Right lobe of liver (tissue), 6 donors: ENCODE measurements around the gene SUCLA2. TPM values are rescaled to one million over a fixed set of nuclear protein-coding genes. Genes with fewer than 3 reads are reported as not detected.

Source experiments
- ATAC-seq, 4 donors: fragments of 200-7000 bp; cut with Tn5 transposase; one replicate each; pipeline ENCODE4 v1.9.1; 2020; ENCODE audit warnings: mild to moderate bottlenecking in 4 of 4, moderate library complexity in 4 of 4
- DNase-seq, 3 donors: peaks; one replicate each; pipeline ENCODE4 v3.0.0-alpha.2; 2020
- H3K27ac ChIP-seq, 3 donors: fragments of 200-600 bp; one replicate each; pipeline ENCODE4 v1.8.0; 2022
- H3K27me3 ChIP-seq, 2 donors: fragments of 200-600 bp; one replicate each; pipeline ENCODE4 v1.8.0; 2022
- H3K36me3 ChIP-seq, 4 donors: fragments of 200-600 bp; sonication (generic) in 1 of 4; one replicate each; pipeline versions ENCODE4 v1.5.1 to v1.8.0; 2017 to 2022; ENCODE audit warnings: control low read depth in 1 of 4
- H3K4me1 ChIP-seq, 4 donors: fragments of 200-600 bp; sonication (generic) in 1 of 4; one replicate each; pipeline versions ENCODE4 v1.5.1 to v1.8.0; 2017 to 2022; ENCODE audit warnings: control low read depth in 1 of 4
- H3K4me3 ChIP-seq, 3 donors: fragments of 200-600 bp; one replicate each; pipeline ENCODE4 v1.8.0; 2022
- H3K9me3 ChIP-seq, 4 donors: fragments of 200-600 bp; sonication (generic) in 1 of 4; one replicate each; pipeline versions ENCODE4 v1.5.1 to v1.8.0; 2017 to 2022; ENCODE audit warnings: control low read depth in 1 of 4
- POLR2A ChIP-seq: fragments of 450-650 bp; IDR thresholded peaks from one replicate; pipeline ENCODE4 v1.6.1; 2017; ENCODE audit warnings: antibody characterized with exemption, mild to moderate bottlenecking
- WGBS: methylation state at CpG from one replicate; pipeline ENCODE4 v1.1.6; 2018; ENCODE audit warnings: low coverage, low lambda C conversion rate; ENCODE audit not compliant: insufficient coverage; ENCODE audit errors: missing lambda C conversion rate; 5-methylcytosine and 5-hydroxymethylcytosine counted together
- intact Hi-C, 2 donors: fragments of 100-400 bp; cut with DNase I; formaldehyde crosslinking; loops; one replicate each; pipeline versions ENCODE4 v1.11.2 to v1.14.1; 2022
- total RNA-seq, 6 experiments: library from RNA; depleted of rRNA in 2 of 6; stranded (reverse); fragments of >200 nt in 2 of 6; fragmentation: NEBNext Ultra II Directional in 3 of 6; extraction: Animal tissue kit (Norgen Biotek cat#: 25700) in 3 of 6; gene quantifications; one replicate each; pipeline versions ENCODE4 v1.1.0 to v1.2.4, GENCODE V29; 2016 to 2023
- TF ChIP-seq, protein P1 (sequence below), 4 donors: fragments of 200-600 bp in 3 of 4; fragments of 450-650 bp in 1 of 4; IDR thresholded peaks; one replicate each; pipeline versions ENCODE4 v1.5.1 to v1.8.0; 2016 to 2022; ENCODE audit warnings: antibody characterized with exemption in 4 of 4, mild to moderate bottlenecking in 2 of 4
- donor health status: DM: no; HTN: yes; CAD: no.
- donor health status: DM: no; HTN: no; CAD: no.
- donor health status: DM: no; HTN: no; CAD: no.
- donor health status: DM: no; HTN: yes; CAD: no.
- donor health status: DM: no; HTN: yes; CAD: no.

Gene SUCLA2
- total RNA-seq, 6 experiments from 2014 or later = 16.0 to 35.8 (median 19.8) TPM

DNA sequence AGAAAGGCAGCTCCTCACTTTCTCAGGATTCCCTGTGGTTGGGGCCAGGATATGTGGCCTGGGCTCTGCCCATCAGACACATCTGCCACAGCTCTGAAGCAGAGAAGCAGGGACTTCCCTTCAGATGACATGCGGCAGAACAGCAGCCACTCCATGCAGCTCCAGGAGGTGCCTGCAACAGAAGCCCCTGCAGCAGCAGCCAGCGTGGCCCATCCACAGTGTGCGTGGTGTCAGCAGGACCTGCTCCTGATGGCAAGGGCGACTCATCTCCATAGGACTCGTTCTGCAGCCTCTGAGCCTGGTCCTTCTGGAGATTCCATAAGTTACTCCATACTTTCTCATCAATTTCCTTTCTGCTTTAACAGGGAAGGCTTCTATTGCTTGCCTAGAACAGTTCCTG, 105.0 kb downstream of the SUCLA2 start:
- no peak overlapping the region for H3K4me3 ChIP-seq
- DNase-seq (no peak), ATAC-seq (no peak)
- H3K4me1 ChIP-seq = no peaks in the 10 kb centered on the region
- TF ChIP-seq POLR2A = no peak
- TF ChIP-seq, protein P1, sequence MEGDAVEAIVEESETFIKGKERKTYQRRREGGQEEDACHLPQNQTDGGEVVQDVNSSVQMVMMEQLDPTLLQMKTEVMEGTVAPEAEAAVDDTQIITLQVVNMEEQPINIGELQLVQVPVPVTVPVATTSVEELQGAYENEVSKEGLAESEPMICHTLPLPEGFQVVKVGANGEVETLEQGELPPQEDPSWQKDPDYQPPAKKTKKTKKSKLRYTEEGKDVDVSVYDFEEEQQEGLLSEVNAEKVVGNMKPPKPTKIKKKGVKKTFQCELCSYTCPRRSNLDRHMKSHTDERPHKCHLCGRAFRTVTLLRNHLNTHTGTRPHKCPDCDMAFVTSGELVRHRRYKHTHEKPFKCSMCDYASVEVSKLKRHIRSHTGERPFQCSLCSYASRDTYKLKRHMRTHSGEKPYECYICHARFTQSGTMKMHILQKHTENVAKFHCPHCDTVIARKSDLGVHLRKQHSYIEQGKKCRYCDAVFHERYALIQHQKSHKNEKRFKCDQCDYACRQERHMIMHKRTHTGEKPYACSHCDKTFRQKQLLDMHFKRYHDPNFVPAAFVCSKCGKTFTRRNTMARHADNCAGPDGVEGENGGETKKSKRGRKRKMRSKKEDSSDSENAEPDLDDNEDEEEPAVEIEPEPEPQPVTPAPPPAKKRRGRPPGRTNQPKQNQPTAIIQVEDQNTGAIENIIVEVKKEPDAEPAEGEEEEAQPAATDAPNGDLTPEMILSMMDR (IDR thresholded peaks at IDR 0.05) = no peak
- H3K36me3 ChIP-seq = no peaks in the 10 kb centered on the region
- H3K27ac ChIP-seq = no peak overlapping the region
- intact Hi-C loops = no loop called here
- H3K9me3 ChIP-seq = no peaks in the 10 kb centered on the region
- WGBS = 80% methylated on average over 1 of the region's 5 CpGs
- H3K27me3 ChIP-seq = no peaks in the 10 kb centered on the region

DNA sequence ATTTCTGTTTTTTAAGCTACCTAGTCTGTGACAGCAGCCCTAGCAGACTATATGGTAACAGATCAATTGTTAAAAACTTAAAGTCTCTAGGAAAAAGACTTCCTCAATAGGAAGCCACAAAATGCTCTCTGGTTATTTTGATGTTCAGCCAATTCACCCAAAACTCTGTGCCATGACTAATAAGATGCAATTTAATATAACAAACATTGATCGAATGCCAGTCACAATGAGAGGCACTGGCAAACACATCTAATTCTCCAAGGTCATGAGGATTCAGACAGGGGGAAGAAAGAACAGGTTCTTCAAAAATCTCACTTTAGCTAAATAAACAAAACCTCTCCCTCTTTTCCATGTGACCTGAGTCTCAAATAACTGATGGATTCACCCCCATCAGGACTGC, 107.5 kb downstream of the SUCLA2 start:
- Histone ChIP-seq H3K4me3 (no peak overlapping the region), H3K36me3 (no peaks in the 10 kb centered on the region), H3K27ac (no peak overlapping the region), H3K27me3 (no peaks in the 10 kb centered on the region), H3K9me3 (no peaks in the 10 kb centered on the region), H3K4me1 (no peaks in the 10 kb centered on the region)
- DNase-seq (no peak), ATAC-seq (no peak)
- WGBS = 82% methylated on average over 1 of the region's 1 CpG
- TF ChIP-seq, protein P1 (IDR thresholded peaks at IDR 0.05) = no peak
- TF ChIP-seq POLR2A = no peak
- intact Hi-C loops = no loop called here

Other genes starting within 250 kb of the SUCLA2 start
- 1 to 10 TPM; 5.1 to 7.6 (median 6.3) TPM for gene NUDT15, start 36.5 kb upstream of the SUCLA2 start, total RNA-seq
- 10 to 100 TPM; 15.1 to 22.5 (median 20.7) TPM for gene MED4, start 93.8 kb upstream of the SUCLA2 start, total RNA-seq
- gene ITM2B, start 231.9 kb upstream of the SUCLA2 start, total RNA-seq = 100 to 1,000 TPM; 203 to 381 (median 320) TPM